ENCODE measurements around the gene H2BK1.

H2BK1 gene

DNA sequence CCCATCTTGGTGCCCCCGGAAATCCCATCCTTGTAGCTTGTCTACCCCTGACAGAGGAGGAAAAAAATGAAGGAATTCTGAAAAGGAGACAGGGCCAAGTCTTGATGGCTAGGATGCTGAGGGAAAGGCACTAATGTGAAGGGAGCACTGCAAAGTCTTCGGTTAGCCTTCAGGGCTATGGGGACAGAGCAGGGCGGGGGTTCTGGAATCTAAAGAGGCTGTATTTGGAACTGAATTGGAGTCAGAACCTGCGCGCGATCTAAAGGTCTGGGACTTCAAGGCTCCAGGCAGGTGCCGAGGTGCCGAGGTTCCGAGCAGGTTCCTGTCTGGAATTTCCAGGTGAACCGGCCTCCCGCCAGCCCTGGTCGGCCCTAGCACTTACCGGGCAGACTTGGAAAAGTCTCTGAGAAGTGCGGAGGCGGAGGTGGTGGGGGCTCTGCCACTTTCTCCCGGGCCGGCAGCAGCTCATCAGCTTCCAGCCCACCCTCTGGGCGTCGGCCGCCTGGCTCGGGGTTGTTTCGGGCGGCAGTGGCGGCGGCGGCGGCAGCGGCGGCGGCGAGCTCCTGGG lies 43.6 kb downstream of the H2BK1 start:
- in situ Hi-C loops (cut with MboI; ENCODE audit: low sequenced_read_pairs) = no loop called here
- Histone ChIP-seq H3K36me3 (replicated peaks) (no peaks in the 10 kb centered on the region), H3K9me3 (no peaks in the 10 kb centered on the region), H3K4me1 (no peaks in the 10 kb centered on the region), H3K4me3 (peak overlapping the region; percentile 41), H3K27me3 (ENCODE audit: low read depth) (peaks cover 42% of the 10 kb centered on the region)
- DNase-seq (ENCODE audit: low spot score in 2 of 2) = peak in 1 of 2 experiments; percentile 41

DNA sequence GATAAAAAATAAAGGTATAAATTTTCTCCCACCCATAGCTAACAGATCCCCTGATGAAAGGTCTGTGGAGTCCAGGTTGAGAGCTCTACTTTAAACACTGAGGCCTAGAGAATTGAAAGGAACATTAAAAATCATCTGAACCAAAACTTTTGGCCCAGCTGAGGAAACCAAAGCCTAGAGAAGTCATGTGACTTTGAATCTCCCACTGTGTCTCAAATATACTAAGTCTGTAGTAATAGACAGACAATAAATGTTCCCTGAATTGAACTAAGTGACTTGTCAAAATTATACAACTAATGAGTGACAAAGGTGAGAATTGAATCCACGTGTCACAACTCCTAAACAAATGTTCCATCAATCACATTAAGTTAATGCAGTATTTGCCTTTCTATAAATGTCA lies 48.5 kb downstream of the H2BK1 start:
- H3K36me3 ChIP-seq (replicated peaks) = no peaks in the 10 kb centered on the region
- peaks cover 26% of the 10 kb centered on the region for H3K27me3 ChIP-seq (ENCODE audit: low read depth)
- H3K4me3 ChIP-seq = no peak overlapping the region
- H3K9me3 ChIP-seq = no peaks in the 10 kb centered on the region
- no peak for DNase-seq (ENCODE audit: low spot score in 2 of 2)
- no peaks in the 10 kb centered on the region for H3K4me1 ChIP-seq
- in situ Hi-C loops (cut with MboI; ENCODE audit: low sequenced_read_pairs) = no loop called here
